Lower leg skin (tissue), 3 donors: ENCODE data around the gene SOWAHD.

Experiments used
- POLR2A ChIP-seq, 2 donors: fragments of 450-650 bp; IDR thresholded peaks; one replicate each; pipeline ENCODE4 v1.6.1; 2016 to 2017; ENCODE audit warnings: antibody characterized with exemption in 2 of 2, mild to moderate bottlenecking in 1 of 2, moderate library complexity in 1 of 2
- TF ChIP-seq, protein P1 (sequence below), 3 donors: fragments of 450-650 bp; IDR thresholded peaks; one replicate each; pipeline ENCODE4 v1.5.1; 2016; ENCODE audit warnings: antibody characterized with exemption in 3 of 3, mild to moderate bottlenecking in 3 of 3, moderate library complexity in 2 of 3

DNA sequence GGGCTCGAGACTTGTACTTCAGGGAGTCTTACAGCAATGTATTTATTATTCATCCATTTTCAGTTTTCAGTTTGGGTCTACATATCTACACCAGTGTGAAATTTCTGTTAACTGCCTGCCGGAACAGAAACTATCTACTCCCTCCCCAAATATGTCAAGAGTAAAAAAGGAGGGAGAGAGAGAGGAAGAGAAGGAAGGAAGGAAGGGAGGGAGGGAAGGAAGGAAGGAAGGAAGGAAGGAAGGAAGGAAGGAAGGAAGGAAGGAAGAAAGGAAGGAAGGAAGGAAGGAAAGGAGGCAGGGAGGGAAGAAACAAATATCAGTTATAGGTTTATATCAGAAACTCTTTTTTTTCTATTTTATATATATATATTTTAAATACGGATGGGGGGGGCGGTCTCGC lies 20.4 kb downstream of the SOWAHD start:
- TF ChIP-seq, protein P1, sequence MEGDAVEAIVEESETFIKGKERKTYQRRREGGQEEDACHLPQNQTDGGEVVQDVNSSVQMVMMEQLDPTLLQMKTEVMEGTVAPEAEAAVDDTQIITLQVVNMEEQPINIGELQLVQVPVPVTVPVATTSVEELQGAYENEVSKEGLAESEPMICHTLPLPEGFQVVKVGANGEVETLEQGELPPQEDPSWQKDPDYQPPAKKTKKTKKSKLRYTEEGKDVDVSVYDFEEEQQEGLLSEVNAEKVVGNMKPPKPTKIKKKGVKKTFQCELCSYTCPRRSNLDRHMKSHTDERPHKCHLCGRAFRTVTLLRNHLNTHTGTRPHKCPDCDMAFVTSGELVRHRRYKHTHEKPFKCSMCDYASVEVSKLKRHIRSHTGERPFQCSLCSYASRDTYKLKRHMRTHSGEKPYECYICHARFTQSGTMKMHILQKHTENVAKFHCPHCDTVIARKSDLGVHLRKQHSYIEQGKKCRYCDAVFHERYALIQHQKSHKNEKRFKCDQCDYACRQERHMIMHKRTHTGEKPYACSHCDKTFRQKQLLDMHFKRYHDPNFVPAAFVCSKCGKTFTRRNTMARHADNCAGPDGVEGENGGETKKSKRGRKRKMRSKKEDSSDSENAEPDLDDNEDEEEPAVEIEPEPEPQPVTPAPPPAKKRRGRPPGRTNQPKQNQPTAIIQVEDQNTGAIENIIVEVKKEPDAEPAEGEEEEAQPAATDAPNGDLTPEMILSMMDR (IDR thresholded peaks at IDR 0.05): no peak
- no peak for TF ChIP-seq POLR2A (IDR thresholded peaks at IDR 0.05)
